GM20431 (cell line): ENCODE data around the gene TNFSF9.
"Not testable (repeated sequence)": the region's sequence is repeated elsewhere in the genome, so short reads cannot be mapped to it uniquely, and the experiment has no call there.

Experiments
- in situ Hi-C: fragments of 300-500 bp; cut with MseI, MboI; formaldehyde crosslinking; loops from one replicate; pipeline ENCODE4 v1.15.0; 2020; ENCODE audit warnings: low sequenced_read_pairs; ENCODE audit not compliant: unreplicated experiment

Gene TNFSF9

GRCh38 chr19:6531163-6531955 is 533 bp downstream of the TNFSF9 start:
- in situ Hi-C loops = no loop called here

- in situ Hi-C loops = no loop called here
Observed at GRCh38 chr19:6531956-6532243, 1.1 kb downstream of the TNFSF9 start.

GRCh38 chr19:6532244-6532999 is 1.6 kb downstream of the TNFSF9 start:
- in situ Hi-C loops = no loop called here

GRCh38 chr19:6533000-6533328 is 2.1 kb downstream of the TNFSF9 start:
- in situ Hi-C loops = no loop called here

- in situ Hi-C loops = no loop called here
Observed at GRCh38 chr19:6533746-6534418, 3.1 kb downstream of the TNFSF9 start.

- in situ Hi-C loops = no loop called here
Observed at GRCh38 chr19:6534451-6535093, 3.7 kb downstream of the TNFSF9 start.

- in situ Hi-C loops = no loop called here
Observed at GRCh38 chr19:6535558-6536137, 4.8 kb downstream of the TNFSF9 start.

- in situ Hi-C loops = no loop called here
Observed at GRCh38 chr19:6539514-6539913, 8.7 kb downstream of the TNFSF9 start.

GRCh38 chr19:6540918-6541689 is 10.3 kb downstream of the TNFSF9 start:
- in situ Hi-C loops = no loop called here

GRCh38 chr19:6543866-6544347 is 13.1 kb downstream of the TNFSF9 start:
- in situ Hi-C loops = no loop called here

GRCh38 chr19:6550679-6551078 is 19.9 kb downstream of the TNFSF9 start:
- in situ Hi-C loops = not testable (repeated sequence)

GRCh38 chr19:6551091-6551490 is 20.3 kb downstream of the TNFSF9 start:
- in situ Hi-C loops = no loop called here

GRCh38 chr19:6551607-6552450 is 21.0 kb downstream of the TNFSF9 start:
- in situ Hi-C loops = no loop called here

- in situ Hi-C loops = no loop called here
Observed at GRCh38 chr19:6556043-6556449, 25.2 kb downstream of the TNFSF9 start.

GRCh38 chr19:6556480-6557195 is 25.8 kb downstream of the TNFSF9 start:
- in situ Hi-C loops = no loop called here

GRCh38 chr19:6562437-6562836 is 31.6 kb downstream of the TNFSF9 start:
- in situ Hi-C loops = not testable (repeated sequence)

GRCh38 chr19:6564393-6564792 is 33.6 kb downstream of the TNFSF9 start:
- in situ Hi-C loops = no loop called here

GRCh38 chr19:6566727-6567126 is 35.9 kb downstream of the TNFSF9 start:
- in situ Hi-C loops = not testable (repeated sequence)
